SK-N-SH (cell line): ENCODE measurements around the gene MLLT6. TPM values are rescaled to one million over a fixed set of nuclear protein-coding genes. Genes with fewer than 3 reads are reported as not detected.
A peak's percentile ranks its signal among the peaks of the same experiment; 100 is the strongest.

Experiments
- CTCF ChIA-PET: fragments of 300-600, 350-600 bp; formaldehyde crosslinking; extraction: SDS; loops from one replicate; lab custom pipeline; 2021; lab: Yijun Ruan, JAX
- POLR2A ChIA-PET: fragments of 350-600 bp; sonication (Branson Sonifier 250); formaldehyde crosslinking; extraction: SDS; loops from one replicate; lab custom pipeline; 2020; ENCODE audit warnings: antibody characterized with exemption, inconsistent platforms; lab: Yijun Ruan, JAX
- DNase-seq: peaks from one replicate; pipeline ENCODE4 v3.0.0; 2012
- H2AFZ ChIP-seq: fragments of 200-600 bp; sonication (generic); 2 replicates; pipeline ENCODE4 v1.8.1; 2016; ENCODE audit warnings: antibody characterized with exemption, mild to moderate bottlenecking, low read depth
- H3F3A ChIP-seq: fragments of 200-600 bp; sonication (generic); replicated peaks from 2 replicates; pipeline ENCODE3; 2016; ENCODE audit warnings: antibody characterized with exemption, mild to moderate bottlenecking; ENCODE audit not compliant: insufficient read depth
- H3K27ac ChIP-seq, 2 experiments: fragments of 200-500 bp in 1 of 2; fragments of 200-600 bp in 1 of 2; sonication (Bioruptor generic) in 1 of 2; sonication (generic), shearing (Covaris generic) in 1 of 2; 2 replicates each; pipeline versions ENCODE4 v1.5.1 to v1.6.1; 2014 to 2016; ENCODE audit warnings: low read depth in 2 of 2, inconsistent platforms in 1 of 2, low read length in 1 of 2, mild to moderate bottlenecking in 1 of 2, mixed read lengths in 1 of 2
- H3K27me3 ChIP-seq: fragments of 200-600 bp; sonication (generic), shearing (Covaris generic); 2 replicates; pipeline ENCODE4 v1.6.1; 2016; ENCODE audit warnings: mixed run types; ENCODE audit not compliant: insufficient read depth
- H3K36me3 ChIP-seq, 2 experiments: fragments of 200-500 bp in 1 of 2; fragments of 200-600 bp in 1 of 2; sonication (Bioruptor generic) in 1 of 2; sonication (generic) in 1 of 2; replicated peaks in 1 of 2; 2 replicates each; pipeline versions ENCODE3 to v1.5.1; 2014 to 2016; ENCODE audit warnings: low read length in 1 of 2, mild to moderate bottlenecking in 1 of 2; ENCODE audit not compliant: insufficient read depth in 2 of 2, control insufficient read depth in 1 of 2
- H3K4me1 ChIP-seq, 2 experiments: fragments of 200-500 bp in 1 of 2; fragments of 200-600 bp in 1 of 2; sonication (Bioruptor generic) in 1 of 2; sonication (generic), shearing (Covaris generic) in 1 of 2; 2 replicates each; pipeline versions ENCODE4 v1.5.1 to v1.6.1; 2014 to 2016; ENCODE audit warnings: low read depth in 1 of 2, low read length in 1 of 2, mixed run types in 1 of 2; ENCODE audit not compliant: insufficient read depth in 2 of 2, control insufficient read depth in 1 of 2
- H3K4me2 ChIP-seq: fragments of 200-600 bp; sonication (generic), shearing (Covaris generic); 2 replicates; pipeline ENCODE4 v1.6.1; 2017; ENCODE audit warnings: mixed run types
- H3K4me3 ChIP-seq, 2 experiments: fragments of 200-500 bp in 1 of 2; fragments of 200-600 bp in 1 of 2; sonication (Bioruptor generic) in 1 of 2; sonication (generic), shearing (Covaris generic) in 1 of 2; 2 replicates each; pipeline versions ENCODE4 v1.5.1 to v1.8.1; 2014 to 2016; ENCODE audit warnings: low read depth in 2 of 2, inconsistent platforms in 1 of 2, low read length in 1 of 2, mild to moderate bottlenecking in 1 of 2, mixed read lengths in 1 of 2, moderate library complexity in 1 of 2
- H3K79me2 ChIP-seq: fragments of 200-600 bp; sonication (generic); 2 replicates; pipeline ENCODE4 v1.8.1; 2017; ENCODE audit warnings: mild to moderate bottlenecking; ENCODE audit not compliant: insufficient read depth
- H3K9ac ChIP-seq: fragments of 200-600 bp; sonication (generic); 2 replicates; pipeline ENCODE4 v1.6.1; 2017; ENCODE audit warnings: mixed run types
- H3K9me2 ChIP-seq: fragments of 200-600 bp; sonication (generic); 2 replicates; pipeline ENCODE4 v1.6.1; 2017; ENCODE audit warnings: mixed run types
- H3K9me3 ChIP-seq: fragments of 200-600 bp; sonication (generic); 2 replicates; pipeline ENCODE4 v1.6.1; 2017; ENCODE audit warnings: mixed run types, mild to moderate bottlenecking, moderate library complexity
- H4K20me1 ChIP-seq: fragments of 200-600 bp; sonication (generic); 2 replicates; pipeline ENCODE4 v1.6.1; 2017; ENCODE audit warnings: mild to moderate bottlenecking, mixed run types; ENCODE audit not compliant: insufficient read depth
- CHD2 ChIP-seq: fragments of 150-350 bp; IDR thresholded peaks from 2 replicates; pipeline ENCODE4 v1.6.1; 2018; ENCODE audit warnings: low read length; ENCODE audit not compliant: partially characterized antibody
- CTCF ChIP-seq: fragments of 200-600 bp; sonication (generic); IDR thresholded peaks from 2 replicates; pipeline ENCODE4 v1.6.1; 2017; ENCODE audit warnings: antibody characterized with exemption, mild to moderate bottlenecking, moderate library complexity
- ELF1 ChIP-seq: IDR thresholded peaks from 2 replicates; pipeline ENCODE4 v1.4.0; 2012
- EZH2phosphoT487 ChIP-seq: fragments of 200-600 bp; sonication (generic); IDR thresholded peaks from 2 replicates; pipeline ENCODE4 v1.6.1; 2017; ENCODE audit warnings: low read depth, mixed run types, mild to moderate bottlenecking, antibody characterized with exemption, moderate library complexity, borderline replicate concordance
- FOXJ3 ChIP-seq: sonication (generic); formaldehyde crosslinking; IDR thresholded peaks from 2 replicates; pipeline ENCODE4 v1.5.1; 2020; ENCODE audit warnings: mild to moderate bottlenecking, missing genetic modification reagents
- JUND ChIP-seq: IDR thresholded peaks from 2 replicates; pipeline ENCODE4 v1.4.0; 2012
- MXI1 ChIP-seq: IDR thresholded peaks from 2 replicates; pipeline ENCODE4 v1.6.1; 2012; ENCODE audit warnings: mild to moderate bottlenecking, low read depth, low read length, improper control_type of control experiment
- NFIC ChIP-seq: IDR thresholded peaks from 2 replicates; pipeline ENCODE4 v1.4.0; 2012; ENCODE audit warnings: borderline replicate concordance
- NRF1 ChIP-seq: IDR thresholded peaks from 2 replicates; pipeline ENCODE4 v1.6.1; 2012; ENCODE audit warnings: low read depth, mild to moderate bottlenecking, low read length
- RAD21 ChIP-seq: IDR thresholded peaks from 2 replicates; pipeline ENCODE4 v1.6.1; 2012; ENCODE audit warnings: mild to moderate bottlenecking, low read length
- RXRA ChIP-seq: IDR thresholded peaks from 2 replicates; pipeline ENCODE4 v1.4.0; 2012; ENCODE audit warnings: low read depth, mild to moderate bottlenecking, borderline replicate concordance
- SIN3A ChIP-seq: IDR thresholded peaks from 2 replicates; pipeline ENCODE4 v1.6.1; 2012; ENCODE audit warnings: low read depth, mild to moderate bottlenecking, low read length, moderate library complexity, borderline replicate concordance
- SMC3 ChIP-seq: IDR thresholded peaks from 2 replicates; pipeline ENCODE4 v1.6.1; 2012; ENCODE audit warnings: low read depth, low read length, improper control_type of control experiment
- USF2 ChIP-seq: fragments of 150-350 bp; IDR thresholded peaks from 2 replicates; pipeline ENCODE4 v1.6.1; 2017; ENCODE audit warnings: antibody characterized with exemption, low read length, low read depth, borderline replicate concordance
- YY1 ChIP-seq: IDR thresholded peaks from 2 replicates; pipeline ENCODE4 v1.4.0; 2012; ENCODE audit warnings: low read depth, mild to moderate bottlenecking
- ZBTB33 ChIP-seq: IDR thresholded peaks from 2 replicates; pipeline ENCODE4 v1.4.0; 2012; ENCODE audit warnings: low read depth, borderline replicate concordance
- WGBS: methylation state at CpG from one replicate; pipeline ENCODE4 v1.1.6; 2017; ENCODE audit warnings: low lambda C conversion rate; 5-methylcytosine and 5-hydroxymethylcytosine counted together
- polyA plus RNA-seq, 3 experiments: library from polyadenylated mRNA; depleted of rRNA; stranded (reverse); fragments of >200 nt; gene quantifications; 2 replicates each; pipeline ENCODE4 v1.2.3, GENCODE V29; 2012

The MLLT6 gene
- polyA plus RNA-seq, 1 of the 3 experiments (the other 2 are of a cell fraction) = 41.5 TPM

GRCh38 chr17:38753071-38753506 lies 48.0 kb downstream of the MLLT6 start:
- TF ChIP-seq CHD2 = no peak
- TF ChIP-seq FOXJ3 (CRISPR knock-in tag) = no peak
- no peak for TF ChIP-seq RXRA
- TF ChIP-seq NFIC = no peak
- no peak for TF ChIP-seq EZH2phosphoT487
- TF ChIP-seq ELF1 = no peak
- TF ChIP-seq JUND = no peak
- no peak for TF ChIP-seq ZBTB33
- TF ChIP-seq YY1 = no peak
- no peak for TF ChIP-seq MXI1
- TF ChIP-seq NRF1 = no peak
- no peak for TF ChIP-seq SMC3
- POLR2A ChIA-PET = interaction anchor here (2.7 kb wide), 1 partner anchor 11 kb away, joined by 12 read pairs; no protein-coding TSS in a partner anchor
- H3K79me2 ChIP-seq = peaks cover 61% of the 10 kb centered on the region

GRCh38 chr17:38761612-38762011 lies 56.5 kb downstream of the MLLT6 start:
- DNase-seq = peak; percentile 50
- Histone ChIP-seq H4K20me1 (0 out of 2 replicates have a peak, but pooled peaks cover 4% of the 10 kb centered on the region), H3K36me3 (peaks cover 57 to 58% of the 10 kb centered on the region in 2 experiments), H3K4me1 (no peaks in the 10 kb centered on the region), H3F3A (peaks cover 24% of the 10 kb centered on the region), H3K4me2 (no peak overlapping the region), H2AFZ (no peak overlapping the region), H3K9me3 (no peaks in the 10 kb centered on the region), H3K4me3 (0 out of 4 replicates have a peak overlapping the region, but pooled peaks of 1 of the 2 experiments have one; percentile 6), H3K27me3 (no peaks in the 10 kb centered on the region), H3K79me2 (peaks cover 19% of the 10 kb centered on the region; the same call in 1 of the 2 replicates), H3K9me2 (no peaks in the 10 kb centered on the region), H3K27ac (no peak overlapping the region), H3K9ac (no peak overlapping the region)
- ChIA-PET CTCF (interaction anchor here (0.5 to 2.1 kb wide), 11 partner anchors 9 to 444 kb away, joined by 3 to 9 read pairs (median 4); partner anchors contain the start of genes CWC25 and PSMB3), POLR2A (no interaction called here)
- peak; percentile 53; the same call in 1 of the 2 replicates for TF ChIP-seq SIN3A
- TF ChIP-seq CTCF = peak; percentile 59
- no peak for TF ChIP-seq JUND
- TF ChIP-seq RAD21 = peak; percentile 56
- TF ChIP-seq USF2 = no peak
- 89% methylated on average over 4 of the region's 4 CpGs for WGBS

More at GRCh38 chr17:38753071-38753506, 48.0 kb downstream of the MLLT6 start:
- Histone ChIP-seq H3K27me3 (no peaks in the 10 kb centered on the region), H3F3A (peaks cover 3% of the 10 kb centered on the region), H3K4me2 (peak overlapping the region; percentile 100), H3K9me3 (no peaks in the 10 kb centered on the region), H3K4me1 (peaks cover 0 to 20% of the 10 kb centered on the region in 2 experiments; a peak in 1 of 4 replicates), H4K20me1 (no peaks in the 10 kb centered on the region), H3K27ac (peak overlapping the region; percentile 58 to 89; a peak in 3 of 4 replicates), H3K4me3 (peak overlapping the region; percentile 91 to 93), H2AFZ (no peak overlapping the region), H3K9ac (peak overlapping the region; percentile 78), H3K9me2 (no peaks in the 10 kb centered on the region), H3K36me3 (peaks cover 14 to 30% of the 10 kb centered on the region in 2 experiments)
- DNase-seq = no peak
- CTCF ChIA-PET = interaction anchor here (0.7 to 3.7 kb wide), 4 partner anchors 8 to 18 kb away, joined by 3 to 30 read pairs (median 6); no protein-coding TSS in a partner anchor
- WGBS = 5% methylated on average over 15 of the region's 22 CpGs
